ENCODE measurements around the gene PPP1R16B. TPM values are rescaled to one million over a fixed set of nuclear protein-coding genes. Genes with fewer than 3 reads are reported as not detected.
"Not testable (repeated sequence)": the region's sequence is repeated elsewhere in the genome, so short reads cannot be mapped to it uniquely, and the experiment has no call there.

PPP1R16B gene
- total RNA-seq, 1 donor from 2014 or later = 109 TPM

GRCh38 chr20:38847840-38848239, 42.3 kb downstream of the PPP1R16B start:
- intact Hi-C loops (cut with micrococcal nuclease) = no loop called here

GRCh38 chr20:38853759-38854158, 48.3 kb downstream of the PPP1R16B start:
- Mint-ChIP-seq H3K36me3 (ENCODE audit: low read depth) (peaks cover 68% of the 10 kb centered on the region), H3K9me3 (no peaks in the 10 kb centered on the region), H3K27ac (no peak overlapping the region), H3K4me3 (ENCODE audit: low read depth) (no peak overlapping the region), H3K4me1 (ENCODE audit: low read depth) (peaks cover 65% of the 10 kb centered on the region), H3K27me3 (ENCODE audit: low read depth) (no peaks in the 10 kb centered on the region)
- intact Hi-C loops (cut with micrococcal nuclease) = no loop called here
- no peak for DNase-seq (ENCODE audit: low spot score)

More at GRCh38 chr20:38847840-38848239, 42.3 kb downstream of the PPP1R16B start:
- peaks cover 60% of the 10 kb centered on the region for H3K4me1 Mint-ChIP-seq (ENCODE audit: low read depth)
- H3K36me3 Mint-ChIP-seq (ENCODE audit: low read depth) = peaks cover 80% of the 10 kb centered on the region
- no peaks in the 10 kb centered on the region for H3K27me3 Mint-ChIP-seq (ENCODE audit: low read depth)
- DNase-seq (ENCODE audit: low spot score) = no peak
- H3K9me3 Mint-ChIP-seq = no peaks in the 10 kb centered on the region
- no peak overlapping the region for H3K27ac Mint-ChIP-seq
- H3K4me3 Mint-ChIP-seq (ENCODE audit: low read depth) = no peak overlapping the region

GRCh38 chr20:38854654-38855066, 49.2 kb downstream of the PPP1R16B start:
- peak overlapping the region; percentile 18 for H3K27ac Mint-ChIP-seq
- H3K4me3 Mint-ChIP-seq (ENCODE audit: low read depth) = no peak overlapping the region
- no peaks in the 10 kb centered on the region for H3K9me3 Mint-ChIP-seq
- intact Hi-C loops (cut with micrococcal nuclease) = no loop called here
- H3K36me3 Mint-ChIP-seq (ENCODE audit: low read depth) = peaks cover 60% of the 10 kb centered on the region
- H3K4me1 Mint-ChIP-seq (ENCODE audit: low read depth) = peaks cover 63% of the 10 kb centered on the region
- H3K27me3 Mint-ChIP-seq (ENCODE audit: low read depth) = no peaks in the 10 kb centered on the region
- DNase-seq (ENCODE audit: low spot score) = no peak

- Mint-ChIP-seq H3K27ac (peak overlapping the region; percentile 8), H3K9me3 (no peaks in the 10 kb centered on the region), H3K27me3 (ENCODE audit: low read depth) (no peaks in the 10 kb centered on the region), H3K36me3 (ENCODE audit: low read depth) (peaks cover 57% of the 10 kb centered on the region), H3K4me1 (ENCODE audit: low read depth) (peaks cover 61% of the 10 kb centered on the region), H3K4me3 (ENCODE audit: low read depth) (no peak overlapping the region)
- DNase-seq (ENCODE audit: low spot score) = no peak
- intact Hi-C loops (cut with micrococcal nuclease) = no loop called here
These were observed 49.9 kb downstream of the PPP1R16B start for GRCh38 chr20:38855356-38855755.

- Mint-ChIP-seq H3K4me3 (ENCODE audit: low read depth) (no peak overlapping the region), H3K4me1 (ENCODE audit: low read depth) (peaks cover 66% of the 10 kb centered on the region), H3K9me3 (no peaks in the 10 kb centered on the region), H3K36me3 (ENCODE audit: low read depth) (peaks cover 60% of the 10 kb centered on the region), H3K27ac (peak overlapping the region; percentile 25), H3K27me3 (ENCODE audit: low read depth) (no peaks in the 10 kb centered on the region)
- no peak for DNase-seq (ENCODE audit: low spot score)
- intact Hi-C loops (cut with micrococcal nuclease) = no loop called here
These were observed 51.1 kb downstream of the PPP1R16B start for GRCh38 chr20:38856570-38856969.

- DNase-seq (ENCODE audit: low spot score) = no peak
- Mint-ChIP-seq H3K9me3 (no peaks in the 10 kb centered on the region), H3K4me3 (ENCODE audit: low read depth) (no peak overlapping the region), H3K36me3 (ENCODE audit: low read depth) (peaks cover 53% of the 10 kb centered on the region), H3K27ac (peak overlapping the region; percentile 21), H3K4me1 (ENCODE audit: low read depth) (peaks cover 74% of the 10 kb centered on the region), H3K27me3 (ENCODE audit: low read depth) (no peaks in the 10 kb centered on the region)
- intact Hi-C loops (cut with micrococcal nuclease) = loop anchor here (2.0 kb wide), 1 partner anchor 15 kb away; no protein-coding TSS in a partner anchor
These were observed 52.2 kb downstream of the PPP1R16B start for GRCh38 chr20:38857703-38858102.

GRCh38 chr20:38859070-38859690, 53.7 kb downstream of the PPP1R16B start:
- Mint-ChIP-seq H3K27ac (peak overlapping the region; percentile 67), H3K9me3 (no peaks in the 10 kb centered on the region), H3K36me3 (ENCODE audit: low read depth) (peaks cover 51% of the 10 kb centered on the region), H3K4me3 (ENCODE audit: low read depth) (no peak overlapping the region), H3K27me3 (ENCODE audit: low read depth) (no peaks in the 10 kb centered on the region), H3K4me1 (ENCODE audit: low read depth) (peaks cover 81% of the 10 kb centered on the region)
- no peak for DNase-seq (ENCODE audit: low spot score)
- intact Hi-C loops (cut with micrococcal nuclease) = loop anchor here (2.0 kb wide), 1 partner anchor 14 kb away; no protein-coding TSS in a partner anchor

GRCh38 chr20:38859857-38860256, 54.4 kb downstream of the PPP1R16B start:
- peaks cover 74% of the 10 kb centered on the region for H3K4me1 Mint-ChIP-seq (ENCODE audit: low read depth)
- H3K9me3 Mint-ChIP-seq; DNase-seq (ENCODE audit: low spot score); H3K27ac Mint-ChIP-seq; H3K4me3 Mint-ChIP-seq (ENCODE audit: low read depth); H3K27me3 Mint-ChIP-seq (ENCODE audit: low read depth): not testable (repeated sequence)
- intact Hi-C loops (cut with micrococcal nuclease) = loop anchor here (2.0 kb wide), 1 partner anchor 13 kb away; no protein-coding TSS in a partner anchor
- peaks cover 45% of the 10 kb centered on the region for H3K36me3 Mint-ChIP-seq (ENCODE audit: low read depth)

- Mint-ChIP-seq H3K4me1 (ENCODE audit: low read depth) (peaks cover 64% of the 10 kb centered on the region), H3K27me3 (ENCODE audit: low read depth) (no peaks in the 10 kb centered on the region), H3K27ac (peak overlapping the region; percentile 21), H3K4me3 (ENCODE audit: low read depth) (no peak overlapping the region), H3K36me3 (ENCODE audit: low read depth) (peaks cover 36% of the 10 kb centered on the region), H3K9me3 (no peaks in the 10 kb centered on the region)
- DNase-seq (ENCODE audit: low spot score) = no peak
- intact Hi-C loops (cut with micrococcal nuclease) = no loop called here
These were observed 55.5 kb downstream of the PPP1R16B start for GRCh38 chr20:38861071-38861401.

GRCh38 chr20:38862226-38862625, 56.7 kb downstream of the PPP1R16B start:
- Mint-ChIP-seq H3K4me1 (ENCODE audit: low read depth) (peaks cover 57% of the 10 kb centered on the region), H3K27ac (peak overlapping the region; percentile 84), H3K36me3 (ENCODE audit: low read depth) (peaks cover 36% of the 10 kb centered on the region), H3K27me3 (ENCODE audit: low read depth) (no peaks in the 10 kb centered on the region), H3K4me3 (ENCODE audit: low read depth) (peak overlapping the region; percentile 5), H3K9me3 (no peaks in the 10 kb centered on the region)
- DNase-seq (ENCODE audit: low spot score) = no peak
- intact Hi-C loops (cut with micrococcal nuclease) = loop anchor here (2.0 kb wide), 1 partner anchor 19 kb away; no protein-coding TSS in a partner anchor

GRCh38 chr20:38863024-38863851, 57.7 kb downstream of the PPP1R16B start:
- H3K9me3 Mint-ChIP-seq = no peaks in the 10 kb centered on the region
- H3K4me3 Mint-ChIP-seq (ENCODE audit: low read depth) = no peak overlapping the region
- peaks cover 41% of the 10 kb centered on the region for H3K36me3 Mint-ChIP-seq (ENCODE audit: low read depth)
- peaks cover 52% of the 10 kb centered on the region for H3K4me1 Mint-ChIP-seq (ENCODE audit: low read depth)
- no peak for DNase-seq (ENCODE audit: low spot score)
- intact Hi-C loops (cut with micrococcal nuclease) = loop anchor here (1.0 to 2.0 kb wide), 2 partner anchors 10 to 20 kb away; no protein-coding TSS in a partner anchor
- no peaks in the 10 kb centered on the region for H3K27me3 Mint-ChIP-seq (ENCODE audit: low read depth)
- H3K27ac Mint-ChIP-seq = peak overlapping the region; percentile 84

- Mint-ChIP-seq H3K9me3 (no peaks in the 10 kb centered on the region), H3K27ac (no peak overlapping the region), H3K27me3 (ENCODE audit: low read depth) (no peaks in the 10 kb centered on the region), H3K36me3 (ENCODE audit: low read depth) (peaks cover 52% of the 10 kb centered on the region), H3K4me1 (ENCODE audit: low read depth) (peaks cover 43% of the 10 kb centered on the region), H3K4me3 (ENCODE audit: low read depth) (no peak overlapping the region)
- no peak for DNase-seq (ENCODE audit: low spot score)
- intact Hi-C loops (cut with micrococcal nuclease) = no loop called here
These were observed 59.2 kb downstream of the PPP1R16B start for GRCh38 chr20:38864662-38865061.

All from activated T-helper 2 cell treated with anti-CD3 and anti-CD28 coated beads, Interferon-gamma antibody, Interleukin-2, Interleukin-4, amounts not matched to agents 10 μg/mL and 5 μg/mL and 100 μg/mL, durations not matched to agents 14 hours and 24 hours and 36 hours (primary cell).